Left ventricle myocardium inferior (tissue), 1 donor: Measurements from ENCODE around the gene HTRA2. TPM values are rescaled to one million over a fixed set of nuclear protein-coding genes. Genes with fewer than 3 reads are reported as not detected.

ENCODE experiments used
- DNase-seq: peaks from one replicate; pipeline ENCODE4 v3.0.0-alpha.2; 2020
- H3K27ac ChIP-seq: fragments of 200-600 bp; replicated peaks from 2 replicates; pipeline ENCODE4 v1.8.0; 2021
- H3K27me3 ChIP-seq: fragments of 200-600 bp; 2 replicates; pipeline ENCODE4 v1.8.0; 2021; ENCODE audit warnings: low read depth
- H3K36me3 ChIP-seq: fragments of 200-600 bp; 2 replicates; pipeline ENCODE4 v1.8.0; 2021
- H3K4me1 ChIP-seq: fragments of 200-600 bp; 2 replicates; pipeline ENCODE4 v1.8.0; 2021
- H3K4me3 ChIP-seq: fragments of 200-600 bp; 2 replicates; pipeline ENCODE4 v1.8.0; 2021; ENCODE audit warnings: mild to moderate bottlenecking, moderate library complexity
- H3K9me3 ChIP-seq: fragments of 200-600 bp; replicated peaks from 2 replicates; pipeline ENCODE4 v1.8.0; 2021
- CTCF ChIP-seq: fragments of 200-600 bp; IDR thresholded peaks from 2 replicates; pipeline ENCODE4 v1.8.0; 2021; ENCODE audit warnings: antibody characterized with exemption, mild to moderate bottlenecking, borderline replicate concordance
- intact Hi-C: fragments of 100-400 bp; cut with micrococcal nuclease; formaldehyde crosslinking; loops from one replicate; pipeline ENCODE4 v1.11.0; 2022
- total RNA-seq: library from RNA; stranded (reverse); fragmentation: NEBNext Ultra II Directional; extraction: Animal tissue kit (Norgen Biotek cat#: 25700); gene quantifications from one replicate; pipeline ENCODE4 v1.2.1, GENCODE V29; 2021
- donor health status: DM: no; HTN: yes; CAD: no; lungs with severe emphysema.

The HTRA2 gene
- total RNA-seq, 1 donor from 2014 or later, result 26.6 TPM

- DNase-seq, result no peak
- H3K4me1 ChIP-seq, result peaks cover 57% of the 10 kb centered on the region
- H3K27me3 ChIP-seq, result peaks cover 35% of the 10 kb centered on the region
- TF ChIP-seq CTCF, result no peak
- H3K27ac ChIP-seq, result no peak overlapping the region
- intact Hi-C loops, result no loop called here
- H3K36me3 ChIP-seq, result no peaks in the 10 kb centered on the region
- no peak overlapping the region for H3K4me3 ChIP-seq
- H3K9me3 ChIP-seq, result no peaks in the 10 kb centered on the region
Observed at GRCh38 chr2:74550231-74550630, 20.5 kb downstream of the HTRA2 start.

- peaks cover 37% of the 10 kb centered on the region for H3K27me3 ChIP-seq
- TF ChIP-seq CTCF, result no peak
- no peak for DNase-seq
- intact Hi-C loops, result no loop called here
- H3K4me3 ChIP-seq, result no peak overlapping the region
- no peaks in the 10 kb centered on the region for H3K9me3 ChIP-seq
- H3K27ac ChIP-seq, result no peak overlapping the region
- H3K4me1 ChIP-seq, result peaks cover 61% of the 10 kb centered on the region
- no peaks in the 10 kb centered on the region for H3K36me3 ChIP-seq
Observed at GRCh38 chr2:74551530-74551929, 21.8 kb downstream of the HTRA2 start.

- TF ChIP-seq CTCF, result no peak
- H3K4me3 ChIP-seq, result peak overlapping the region; percentile 78
- H3K27ac ChIP-seq, result peak overlapping the region; percentile 87
- DNase-seq, result no peak
- peaks cover 61% of the 10 kb centered on the region for H3K4me1 ChIP-seq
- H3K36me3 ChIP-seq, result no peaks in the 10 kb centered on the region
- peaks cover 37% of the 10 kb centered on the region for H3K27me3 ChIP-seq
- intact Hi-C loops, result no loop called here
- H3K9me3 ChIP-seq, result no peaks in the 10 kb centered on the region
Observed at GRCh38 chr2:74551942-74552913, 22.5 kb downstream of the HTRA2 start.

- intact Hi-C loops, result no loop called here
- TF ChIP-seq CTCF, result no peak
- no peak for DNase-seq
- Histone ChIP-seq H3K36me3 (no peaks in the 10 kb centered on the region), H3K27ac (peak overlapping the region; percentile 87), H3K27me3 (peaks cover 37% of the 10 kb centered on the region), H3K4me3 (peak overlapping the region; percentile 78), H3K4me1 (peaks cover 59% of the 10 kb centered on the region), H3K9me3 (no peaks in the 10 kb centered on the region)
Observed at GRCh38 chr2:74552914-74553811, 23.4 kb downstream of the HTRA2 start.
